HG03521 (cell line): Measurements from ENCODE around the gene C3orf38.
"Not testable (repeated sequence)": the region's sequence is repeated elsewhere in the genome, so short reads cannot be mapped to it uniquely, and the experiment has no call there.

Experiments
- ATAC-seq: cut with Tn5 transposase; IDR thresholded peaks from one replicate; pipeline ENCODE4 v1.9.1; 2021; ENCODE audit warnings: mild to moderate bottlenecking, moderate library complexity; ENCODE audit not compliant: unreplicated experiment

C3orf38 gene

DNA sequence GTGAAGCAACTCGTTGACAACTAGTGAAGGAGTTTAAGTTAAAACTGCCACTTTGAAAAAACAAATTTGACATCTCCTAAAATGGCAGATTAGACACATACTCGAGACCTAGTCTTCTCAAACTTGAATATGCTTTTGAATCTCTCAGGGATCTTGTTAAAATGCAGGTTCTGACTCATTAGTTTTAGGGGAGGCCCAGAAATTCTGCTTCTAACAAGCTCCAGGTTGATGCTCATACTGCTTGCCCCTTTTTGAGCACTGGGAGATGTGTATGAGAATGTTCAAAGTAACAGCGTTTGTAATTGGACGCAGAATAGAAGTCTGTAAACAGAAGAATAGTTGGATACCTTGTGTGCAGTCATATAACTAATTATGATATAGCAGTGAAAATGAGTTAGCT, 1.6 kb downstream of the C3orf38 start:
- no peak for ATAC-seq

GRCh38 chr3:88152841-88153240, 3.1 kb downstream of the C3orf38 start:
- ATAC-seq = no peak

DNA sequence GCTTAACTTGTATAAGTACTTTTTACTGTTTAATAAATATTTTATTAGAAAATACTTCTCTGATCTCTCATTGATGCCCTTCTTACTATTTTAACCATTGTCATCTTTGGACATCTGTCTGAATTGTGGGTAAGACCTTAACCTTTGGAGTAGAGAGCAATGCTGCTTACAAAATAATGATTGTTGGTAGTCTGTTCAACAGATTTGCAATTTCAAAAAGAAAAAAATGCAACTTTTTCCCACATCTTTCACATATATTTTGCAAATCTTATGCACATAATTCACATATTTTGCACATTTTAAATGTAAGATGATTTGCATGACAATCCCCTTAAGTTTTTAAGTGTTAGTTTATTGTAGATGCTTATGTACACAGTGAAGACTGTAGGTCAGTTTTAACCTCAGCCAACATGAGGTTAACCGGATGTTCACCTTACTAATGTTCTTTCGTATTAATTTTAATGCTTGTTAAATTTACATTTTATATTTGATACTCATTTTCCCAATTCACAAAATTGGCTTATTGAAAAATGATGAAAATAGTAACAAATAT, 16.7 kb downstream of the C3orf38 start:
- no peak for ATAC-seq

GRCh38 chr3:88167173-88167572, 17.4 kb downstream of the C3orf38 start:
- ATAC-seq = no peak

GRCh38 chr3:88167704-88168103, 17.9 kb downstream of the C3orf38 start:
- ATAC-seq = no peak

DNA sequence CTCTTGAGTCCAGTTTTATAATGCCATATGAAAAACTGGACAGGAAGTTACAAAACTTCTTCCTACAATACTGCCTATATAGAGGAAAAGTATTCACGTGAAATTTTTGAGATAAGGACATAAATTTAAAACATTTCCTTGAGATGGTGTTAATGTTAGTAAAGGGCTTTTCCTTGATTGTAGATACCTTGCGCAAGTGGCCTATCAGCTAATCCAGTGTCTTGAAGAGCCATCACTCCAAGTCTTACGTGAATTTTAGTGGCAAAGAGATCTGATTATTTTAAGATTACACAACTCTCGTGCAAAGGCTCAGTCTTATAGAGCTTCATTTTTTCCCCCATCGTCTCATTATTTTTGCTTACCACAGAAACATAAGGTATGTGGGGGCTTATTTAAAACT, 18.4 kb downstream of the C3orf38 start:
- ATAC-seq = no peak

- peak; percentile 51 for ATAC-seq
These were observed 30.7 kb downstream of the C3orf38 start for GRCh38 chr3:88180398-88180999.

DNA sequence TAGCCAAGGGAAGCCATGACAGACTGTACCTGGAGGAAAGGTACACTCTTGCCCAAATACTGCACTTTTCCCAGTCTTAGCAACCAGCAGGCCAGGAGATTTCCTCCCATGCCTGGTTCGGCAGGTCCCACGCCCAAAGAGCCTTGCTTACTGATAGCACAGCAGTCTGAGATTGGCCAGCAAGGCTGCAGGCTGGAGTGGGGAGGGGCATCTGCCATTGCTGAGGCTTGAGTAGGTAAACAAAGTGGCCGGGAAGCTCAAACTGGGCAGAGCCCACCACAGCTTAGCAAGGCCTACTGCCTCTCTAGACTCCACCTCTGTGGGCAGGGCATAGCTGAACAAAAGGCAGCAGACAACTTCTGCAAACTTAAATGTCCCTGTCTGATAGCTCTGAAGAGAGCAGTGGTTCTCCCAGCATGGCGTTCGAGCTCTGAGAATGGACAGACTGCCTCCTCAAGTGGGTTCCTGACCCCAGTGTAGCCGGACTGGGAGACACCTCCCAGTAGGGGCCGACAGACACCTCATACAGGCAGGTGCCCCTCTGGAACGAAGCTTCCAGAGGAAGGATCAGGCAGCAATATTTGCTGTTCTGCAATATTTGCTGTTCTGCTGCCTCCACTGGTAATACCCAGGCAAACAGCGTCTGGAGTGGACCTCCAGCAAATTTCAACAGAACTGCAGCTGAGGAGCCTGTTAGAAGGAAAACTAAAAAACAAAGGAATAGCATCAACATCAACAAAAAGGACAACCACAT, 32.6 kb downstream of the C3orf38 start:
- not testable (repeated sequence) for ATAC-seq

GRCh38 chr3:88188436-88188835, 38.7 kb downstream of the C3orf38 start:
- no peak for ATAC-seq

DNA sequence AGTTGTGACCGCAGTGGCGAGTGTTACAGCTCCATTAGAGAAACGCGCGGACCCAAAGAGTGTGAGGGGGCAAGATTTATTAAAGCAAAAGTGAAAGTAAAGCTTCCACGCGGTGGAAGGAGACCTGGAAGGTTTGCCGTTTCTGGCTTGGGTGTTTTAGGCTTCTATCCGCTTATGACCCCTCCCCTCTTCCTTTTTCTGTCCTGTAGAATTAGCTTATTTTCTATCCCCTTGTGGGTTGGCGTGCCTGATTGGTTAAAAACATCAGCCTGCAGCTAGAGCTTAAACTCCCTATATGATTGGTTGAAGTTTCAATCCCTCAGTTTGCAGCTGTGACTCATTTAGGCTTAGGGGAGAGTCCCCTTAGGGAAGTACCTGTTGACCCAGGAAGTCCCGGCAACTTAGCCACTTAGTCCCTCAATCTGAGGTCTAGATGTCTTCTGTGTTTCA, 39.6 kb downstream of the C3orf38 start:
- peak; percentile 53 for ATAC-seq

GRCh38 chr3:88191872-88192409, 42.2 kb downstream of the C3orf38 start:
- ATAC-seq = no peak

GRCh38 chr3:88192631-88193030, 42.9 kb downstream of the C3orf38 start:
- ATAC-seq = no peak

DNA sequence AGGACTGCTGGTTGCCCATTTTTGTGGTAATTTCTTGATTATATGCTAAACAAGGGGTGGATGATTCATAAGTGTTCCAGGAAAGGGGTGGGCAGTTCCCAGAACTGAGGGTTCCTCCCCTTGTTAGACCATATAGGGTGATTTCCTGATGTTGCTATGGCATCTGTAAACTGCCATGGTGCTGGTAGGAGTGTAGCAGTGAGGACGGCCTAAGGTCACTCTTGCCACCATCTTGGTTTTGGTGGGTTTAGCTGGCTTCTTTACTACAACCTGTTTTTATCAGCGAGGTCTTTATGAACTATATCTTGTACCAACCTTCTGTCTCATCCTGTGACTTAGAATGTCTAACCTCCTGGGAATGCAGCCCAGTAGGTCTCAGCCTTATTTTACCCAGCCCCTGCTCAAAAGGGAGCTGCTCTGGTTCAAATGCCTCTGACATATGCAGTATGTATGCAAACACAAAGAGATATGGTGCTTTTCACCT, 46.2 kb downstream of the C3orf38 start:
- no peak for ATAC-seq

GRCh38 chr3:88198121-88198520, 48.4 kb downstream of the C3orf38 start:
- ATAC-seq = no peak

DNA sequence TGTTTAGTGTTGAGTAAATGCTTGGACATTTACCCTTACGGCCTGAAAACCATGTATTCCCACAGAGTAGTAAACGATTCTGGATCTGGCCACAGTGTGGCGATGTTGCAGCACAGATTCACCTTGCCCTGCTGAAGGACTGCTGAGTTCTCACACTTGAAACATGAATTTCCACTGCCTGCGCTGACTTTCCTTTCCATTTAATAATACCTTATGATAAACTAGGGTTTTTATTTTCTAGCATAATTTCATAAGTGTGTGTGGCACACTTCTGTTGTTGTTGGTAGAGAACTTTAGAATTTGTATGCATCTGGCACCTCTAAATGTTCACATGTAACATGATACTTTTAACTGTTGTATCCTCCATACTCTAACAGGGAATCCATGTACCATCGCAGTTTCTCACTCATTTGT, 53.9 kb downstream of the C3orf38 start:
- ATAC-seq = peak; percentile 83
